ENCODE measurements around the gene UBN1. TPM values are rescaled to one million over a fixed set of nuclear protein-coding genes. Genes with fewer than 3 reads are reported as not detected.

Gene UBN1
- total and polyA plus RNA-seq, 10 of the 15 experiments (the other 5 are each of a cell fraction or from before 2014, with no cell fraction given), result 2.1 to 32.5 (median 13.9) TPM

DNA sequence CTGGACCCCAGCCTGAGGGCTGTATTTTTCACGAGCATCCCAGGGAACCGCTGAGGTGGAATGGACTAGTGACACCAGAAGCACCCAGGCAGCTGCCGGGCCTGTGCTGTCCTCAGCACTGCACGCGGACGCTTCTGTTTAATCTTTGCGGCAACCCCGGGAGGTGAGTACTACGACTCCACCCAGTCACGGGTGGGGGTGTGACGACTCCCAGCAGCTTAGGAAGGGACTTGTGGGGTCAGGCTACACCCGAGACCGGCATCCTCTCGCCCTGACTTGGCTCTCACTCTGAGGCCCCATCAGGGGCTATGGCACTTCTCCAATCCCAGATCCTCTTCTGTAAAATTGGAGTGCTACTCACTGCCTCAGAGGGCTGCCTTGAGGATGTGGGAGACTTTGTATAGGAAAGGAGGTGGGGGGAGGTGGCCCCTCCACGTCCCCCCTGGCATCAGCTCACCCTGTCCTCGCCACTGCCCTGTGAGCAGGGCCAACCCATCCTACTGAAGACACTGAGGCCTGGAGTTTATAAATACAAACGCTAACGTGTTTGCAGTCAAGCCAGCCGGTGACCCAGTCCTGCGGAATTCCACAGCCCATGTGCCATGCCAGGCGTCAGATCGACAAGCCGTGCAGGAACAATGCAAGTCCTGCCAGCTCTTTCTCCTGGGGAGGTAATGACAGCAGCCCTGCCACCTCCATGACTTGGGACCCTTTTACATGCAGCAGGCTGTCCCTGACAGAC, 45.3 kb downstream of the UBN1 start:
- H3K9ac ChIP-seq (ENCODE audit: control insufficient read depth, insufficient read depth, low read length), result no peak overlapping the region
- ChIA-PET CTCF (no interaction called here), RAD21 (ENCODE audit: unreplicated experiment) (no interaction called here), POLR2A (no interaction called here), SMC1A (ENCODE audit: uncharacterized antibody, unreplicated experiment) (no interaction called here)
- no peak for DNase-seq (ENCODE audit: low read depth, low spot score)
- intact Hi-C loops (cut with micrococcal nuclease; ENCODE audit: unreplicated experiment), result no loop called here
- no peak overlapping the region for H3K27ac ChIP-seq (ENCODE audit: control insufficient read depth, insufficient read depth)
- no peaks in the 10 kb centered on the region for H3K36me3 ChIP-seq (ENCODE audit: control insufficient read depth in 2 of 2, insufficient read depth in 2 of 2, low read length in 1 of 2)
- H2AFZ ChIP-seq (ENCODE audit: control insufficient read depth, low read depth, low read length), result no peak overlapping the region
- H3K9me3 ChIP-seq (replicated peaks; ENCODE audit: control insufficient read depth, insufficient read depth, low read length), result no peaks in the 10 kb centered on the region
- H3K27me3 ChIP-seq (replicated peaks in 1 of 2; ENCODE audit: control insufficient read depth in 2 of 2, insufficient read depth in 2 of 2, low read length in 1 of 2), result no peaks in the 10 kb centered on the region
- ATAC-seq, result no peak
- H3K79me2 ChIP-seq (ENCODE audit: control insufficient read depth, insufficient read depth, low read length), result no peaks in the 10 kb centered on the region
- TF ChIP-seq, protein P1, sequence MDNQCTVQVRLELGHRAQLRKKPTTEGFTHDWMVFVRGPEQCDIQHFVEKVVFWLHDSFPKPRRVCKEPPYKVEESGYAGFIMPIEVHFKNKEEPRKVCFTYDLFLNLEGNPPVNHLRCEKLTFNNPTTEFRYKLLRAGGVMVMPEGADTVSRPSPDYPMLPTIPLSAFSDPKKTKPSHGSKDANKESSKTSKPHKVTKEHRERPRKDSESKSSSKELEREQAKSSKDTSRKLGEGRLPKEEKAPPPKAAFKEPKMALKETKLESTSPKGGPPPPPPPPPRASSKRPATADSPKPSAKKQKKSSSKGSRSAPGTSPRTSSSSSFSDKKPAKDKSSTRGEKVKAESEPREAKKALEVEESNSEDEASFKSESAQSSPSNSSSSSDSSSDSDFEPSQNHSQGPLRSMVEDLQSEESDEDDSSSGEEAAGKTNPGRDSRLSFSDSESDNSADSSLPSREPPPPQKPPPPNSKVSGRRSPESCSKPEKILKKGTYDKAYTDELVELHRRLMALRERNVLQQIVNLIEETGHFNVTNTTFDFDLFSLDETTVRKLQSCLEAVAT (IDR thresholded peaks at IDR 0.05), result no peak
- TF ChIP-seq, protein P2, sequence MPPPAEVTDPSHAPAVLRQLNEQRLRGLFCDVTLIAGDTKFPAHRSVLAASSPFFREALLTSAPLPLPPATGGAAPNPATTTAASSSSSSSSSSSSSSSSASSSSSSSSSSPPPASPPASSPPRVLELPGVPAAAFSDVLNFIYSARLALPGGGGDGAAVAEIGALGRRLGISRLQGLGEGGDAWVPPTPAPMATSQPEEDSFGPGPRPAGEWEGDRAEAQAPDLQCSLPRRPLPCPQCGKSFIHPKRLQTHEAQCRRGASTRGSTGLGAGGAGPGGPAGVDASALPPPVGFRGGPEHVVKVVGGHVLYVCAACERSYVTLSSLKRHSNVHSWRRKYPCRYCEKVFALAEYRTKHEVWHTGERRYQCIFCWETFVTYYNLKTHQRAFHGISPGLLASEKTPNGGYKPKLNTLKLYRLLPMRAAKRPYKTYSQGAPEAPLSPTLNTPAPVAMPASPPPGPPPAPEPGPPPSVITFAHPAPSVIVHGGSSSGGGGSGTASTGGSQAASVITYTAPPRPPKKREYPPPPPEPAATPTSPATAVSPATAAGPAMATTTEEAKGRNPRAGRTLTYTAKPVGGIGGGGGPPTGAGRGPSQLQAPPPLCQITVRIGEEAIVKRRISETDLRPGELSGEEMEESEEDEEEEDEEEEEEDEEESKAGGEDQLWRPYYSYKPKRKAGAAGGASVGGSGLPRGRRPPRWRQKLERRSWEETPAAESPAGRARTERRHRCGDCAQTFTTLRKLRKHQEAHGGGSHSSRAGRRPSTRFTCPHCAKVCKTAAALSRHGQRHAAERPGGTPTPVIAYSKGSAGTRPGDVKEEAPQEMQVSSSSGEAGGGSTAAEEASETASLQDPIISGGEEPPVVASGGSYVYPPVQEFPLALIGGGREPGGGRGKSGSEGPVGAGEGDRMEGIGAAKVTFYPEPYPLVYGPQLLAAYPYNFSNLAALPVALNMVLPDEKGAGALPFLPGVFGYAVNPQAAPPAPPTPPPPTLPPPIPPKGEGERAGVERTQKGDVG (CRISPR knock-in tag; IDR thresholded peaks at IDR 0.05), result no peak
- TF ChIP-seq, protein P3, sequence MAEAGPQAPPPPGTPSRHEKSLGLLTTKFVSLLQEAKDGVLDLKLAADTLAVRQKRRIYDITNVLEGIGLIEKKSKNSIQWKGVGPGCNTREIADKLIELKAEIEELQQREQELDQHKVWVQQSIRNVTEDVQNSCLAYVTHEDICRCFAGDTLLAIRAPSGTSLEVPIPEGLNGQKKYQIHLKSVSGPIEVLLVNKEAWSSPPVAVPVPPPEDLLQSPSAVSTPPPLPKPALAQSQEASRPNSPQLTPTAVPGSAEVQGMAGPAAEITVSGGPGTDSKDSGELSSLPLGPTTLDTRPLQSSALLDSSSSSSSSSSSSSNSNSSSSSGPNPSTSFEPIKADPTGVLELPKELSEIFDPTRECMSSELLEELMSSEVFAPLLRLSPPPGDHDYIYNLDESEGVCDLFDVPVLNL (IDR thresholded peaks at IDR 0.05; ENCODE audit: low read depth, low read length), result no peak
- TF ChIP-seq TBL1XR1 (IDR thresholded peaks at IDR 0.05; ENCODE audit: low read depth, low read length) (no peak), SREBF1 (IDR thresholded peaks at IDR 0.05; ENCODE audit: low read length) (no peak), HDAC2 (IDR thresholded peaks at IDR 0.05) (no peak), CHD1 (IDR thresholded peaks at IDR 0.05; ENCODE audit: low read depth, low read length) (no peak), HDAC6 (IDR thresholded peaks at IDR 0.05; ENCODE audit: unreplicated experiment) (no peak), SREBF2 (IDR thresholded peaks at IDR 0.05; ENCODE audit: low read length) (no peak), KAT2A (conservative IDR thresholded peaks at IDR 0.05; ENCODE audit: control insufficient read depth, low read depth, low read length) (no peak), ESRRA (IDR thresholded peaks at IDR 0.05; ENCODE audit: low read length) (no peak), CHD2 (IDR thresholded peaks at IDR 0.05; ENCODE audit: borderline replicate concordance, low read depth, low read length) (no peak), ZNF217 (IDR thresholded peaks at IDR 0.05) (no peak)
- H4K20me1 ChIP-seq (ENCODE audit: control insufficient read depth, insufficient read depth), result no peaks in the 10 kb centered on the region
- H3K4me1 ChIP-seq (ENCODE audit: control insufficient read depth, insufficient read depth, low read length), result no peaks in the 10 kb centered on the region
- no peak overlapping the region for H3K4me3 ChIP-seq
- BruUV-seq (replicated peaks), result no TSS peak
- WGBS (ENCODE audit: insufficient coverage, insufficient replicate concordance, low lambda C conversion rate, missing lambda C conversion rate), result 70% methylated on average over 23 of the region's 23 CpGs
- in situ Hi-C loops (cut with MboI), result no loop called here
- no peak overlapping the region for H3K4me2 ChIP-seq (ENCODE audit: control insufficient read depth, insufficient read depth)
- no peak for FAIRE-seq
